KOPT-K1 (cell line): ENCODE measurements around the gene SLC47A1.
"Not testable (repeated sequence)": the region's sequence is repeated elsewhere in the genome, so short reads cannot be mapped to it uniquely, and the experiment has no call there.

Experiments used
- H3K27ac ChIP-seq: fragments of 200-600 bp; sonication (generic); 2 replicates; pipeline ENCODE4 v1.5.1; 2016; ENCODE audit warnings: antibody characterized with exemption, mild to moderate bottlenecking, low read depth, low read length; ENCODE audit not compliant: poor library complexity, severe bottlenecking
- H3K36me3 ChIP-seq: fragments of 200-600 bp; sonication (generic); 2 replicates; pipeline ENCODE4 v1.5.1; 2017; ENCODE audit warnings: antibody characterized with exemption, mild to moderate bottlenecking, low read length, moderate library complexity; ENCODE audit not compliant: insufficient read depth
- H3K9me3 ChIP-seq: fragments of 200-600 bp; sonication (generic); 2 replicates; pipeline ENCODE4 v1.5.1; 2017; ENCODE audit warnings: antibody characterized with exemption, low read length, mild to moderate bottlenecking; ENCODE audit not compliant: insufficient read depth, poor library complexity, severe bottlenecking

The SLC47A1 gene

DNA sequence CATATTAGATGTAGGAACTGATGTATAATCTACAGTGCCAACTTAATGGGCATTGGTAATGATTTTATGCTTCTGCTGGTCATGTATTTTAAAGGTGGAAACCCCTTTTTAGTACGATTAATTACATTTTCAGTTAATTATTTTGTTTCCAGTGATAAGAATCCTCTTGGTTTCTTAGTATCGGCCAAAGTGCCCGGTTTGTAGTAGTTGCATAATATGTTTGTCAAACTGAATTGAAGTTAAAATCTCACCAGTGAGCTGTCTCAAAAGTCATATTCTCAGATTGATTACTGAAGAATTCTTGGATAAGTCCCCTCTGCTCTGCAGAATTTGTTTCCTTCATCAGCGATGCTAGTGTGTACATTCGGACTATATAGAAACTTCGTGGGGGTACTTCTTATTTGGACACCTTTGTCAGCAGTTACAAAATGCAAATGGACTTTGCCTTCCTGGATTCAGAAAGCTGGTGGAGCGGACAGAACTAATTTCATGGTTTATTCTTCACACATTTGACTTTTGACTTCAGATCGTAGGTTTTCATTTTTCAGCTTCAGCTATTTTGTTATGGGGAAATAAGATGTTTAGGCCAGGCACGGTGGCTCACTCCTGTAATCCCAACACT, 28.2 kb downstream of the SLC47A1 start:
- Histone ChIP-seq H3K36me3 (no peaks in the 10 kb centered on the region), H3K27ac (no peak overlapping the region), H3K9me3 (no peaks in the 10 kb centered on the region)

DNA sequence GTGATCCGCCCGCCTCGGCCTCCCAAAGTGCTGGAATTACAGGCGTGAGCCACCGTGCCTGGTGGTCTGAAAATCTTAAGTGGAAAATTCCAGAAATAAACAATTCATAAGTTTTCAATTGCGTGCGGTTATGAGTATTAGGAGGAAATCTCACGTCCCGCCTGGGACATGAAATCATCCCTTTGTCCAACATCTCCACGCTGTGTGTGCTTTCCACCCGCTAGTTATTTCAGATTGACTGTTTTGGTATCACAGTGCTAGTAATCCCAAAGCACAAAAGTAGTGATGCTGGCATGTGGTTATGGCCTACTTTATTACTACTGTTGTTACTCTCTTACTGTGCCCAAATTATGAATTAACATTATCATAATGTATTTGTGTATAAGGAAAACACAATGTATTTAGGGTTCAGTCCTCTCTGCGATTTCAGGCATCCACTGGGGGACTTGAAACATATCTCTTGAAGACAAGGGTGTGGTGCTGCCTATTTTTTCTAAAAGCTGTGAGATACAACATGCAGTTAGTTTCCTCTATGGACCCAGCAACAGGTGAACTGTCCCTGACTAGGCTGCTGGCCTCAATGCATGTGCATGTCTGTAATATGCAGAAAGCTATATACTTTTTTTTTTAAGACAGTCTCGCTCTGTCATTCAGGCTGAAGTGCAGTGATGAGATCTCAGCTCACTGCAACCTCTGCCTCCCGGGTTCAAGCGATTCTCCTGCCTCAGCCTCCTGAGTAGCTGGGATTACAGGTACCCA, 32.3 kb downstream of the SLC47A1 start:
- H3K36me3 ChIP-seq: no peaks in the 10 kb centered on the region
- H3K27ac ChIP-seq: no peak overlapping the region
- H3K9me3 ChIP-seq: no peaks in the 10 kb centered on the region

DNA sequence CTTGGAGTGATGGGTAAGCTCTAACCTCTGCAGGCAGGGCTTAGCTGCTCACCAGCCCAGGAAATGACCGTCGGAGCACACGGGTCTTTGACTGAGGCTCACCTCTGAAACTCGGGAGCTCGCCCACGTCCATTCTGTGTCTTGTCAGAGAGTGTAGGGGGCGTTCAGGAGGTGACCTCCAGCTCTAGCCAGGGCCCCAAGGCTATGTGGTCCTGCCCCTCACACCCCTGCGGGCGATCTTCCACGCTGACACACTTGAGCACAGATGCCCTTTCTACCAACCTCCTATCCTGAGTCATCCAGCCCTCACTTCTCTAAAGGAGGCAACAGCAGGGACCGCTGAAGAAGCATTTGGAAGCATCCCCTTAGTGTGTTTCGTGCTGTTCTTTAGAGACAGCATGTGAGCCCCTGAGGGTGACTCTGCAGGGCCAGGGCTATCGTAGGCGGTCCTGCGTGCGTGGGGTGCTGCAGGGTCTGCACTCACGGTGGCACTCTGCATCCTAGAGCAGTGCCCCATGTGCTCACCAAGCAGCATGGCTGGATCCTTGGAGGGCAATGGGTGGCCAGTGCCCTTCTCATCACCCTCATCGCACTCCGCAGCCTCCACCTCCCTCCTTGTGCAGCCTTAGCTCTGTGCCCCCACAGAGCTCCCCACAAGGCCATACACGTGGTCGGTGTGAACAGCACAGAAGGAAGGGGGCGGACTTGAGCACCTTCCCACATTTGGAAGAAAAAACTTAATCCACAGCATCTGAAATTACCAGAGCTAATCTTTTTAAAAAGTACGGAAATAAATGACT, 33.8 kb downstream of the SLC47A1 start:
- no peaks in the 10 kb centered on the region for H3K36me3 ChIP-seq
- H3K27ac ChIP-seq: no peak overlapping the region
- no peaks in the 10 kb centered on the region for H3K9me3 ChIP-seq

DNA sequence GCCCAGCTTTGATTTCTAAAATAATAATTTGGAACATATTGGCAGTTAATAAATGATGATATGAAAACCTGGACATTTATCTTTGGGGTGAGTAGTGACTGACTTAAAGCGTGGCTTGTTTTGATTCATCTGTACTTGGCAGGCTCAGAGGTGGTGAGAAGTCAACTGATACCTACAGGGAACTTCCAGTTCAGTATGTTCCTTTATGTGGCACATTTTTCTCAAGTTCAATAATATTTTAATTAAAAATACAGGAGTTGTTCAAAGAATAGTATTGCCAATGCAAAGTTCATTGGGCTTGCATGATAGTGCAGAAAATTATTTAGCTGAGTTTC, 34.3 kb downstream of the SLC47A1 start:
- Histone ChIP-seq H3K9me3 (no peaks in the 10 kb centered on the region), H3K36me3 (no peaks in the 10 kb centered on the region), H3K27ac (no peak overlapping the region)

DNA sequence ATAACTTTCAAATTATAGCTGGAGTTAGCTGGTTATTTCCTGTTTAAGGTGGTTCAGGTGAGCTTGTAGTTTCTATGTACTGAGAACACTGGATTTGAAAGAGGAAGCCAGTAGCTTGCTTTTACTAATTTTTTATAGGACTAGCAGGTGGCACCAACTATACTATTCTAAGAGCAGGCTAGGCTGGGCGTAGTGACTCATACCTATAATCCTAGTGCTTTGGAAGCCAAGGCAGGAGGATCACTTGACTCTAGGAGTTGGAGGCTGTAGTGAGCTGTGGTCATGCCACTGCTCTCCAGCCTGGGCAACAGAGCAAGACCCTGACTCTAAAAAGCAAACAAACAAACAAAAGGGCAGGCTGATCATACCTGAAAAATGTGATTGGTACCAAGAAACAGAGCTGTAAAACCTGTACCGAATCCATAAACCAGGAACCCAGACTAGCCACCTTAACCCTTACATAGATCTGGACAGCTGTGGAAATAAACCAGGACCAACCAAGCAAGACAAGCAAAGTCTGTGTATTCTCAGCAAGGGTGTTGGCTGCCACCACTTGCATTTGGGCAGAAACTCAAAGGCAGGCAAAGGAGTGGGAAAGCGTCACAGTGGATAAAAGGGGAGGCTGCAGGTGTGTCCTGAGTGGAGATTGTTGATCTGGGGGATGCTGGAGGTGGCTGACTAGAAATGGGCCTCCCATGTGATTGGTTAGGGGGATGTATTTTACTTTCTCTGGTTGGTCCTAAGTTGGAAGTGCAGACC, 36.3 kb downstream of the SLC47A1 start:
- H3K27ac ChIP-seq: no peak overlapping the region
- no peaks in the 10 kb centered on the region for H3K9me3 ChIP-seq
- no peaks in the 10 kb centered on the region for H3K36me3 ChIP-seq

DNA sequence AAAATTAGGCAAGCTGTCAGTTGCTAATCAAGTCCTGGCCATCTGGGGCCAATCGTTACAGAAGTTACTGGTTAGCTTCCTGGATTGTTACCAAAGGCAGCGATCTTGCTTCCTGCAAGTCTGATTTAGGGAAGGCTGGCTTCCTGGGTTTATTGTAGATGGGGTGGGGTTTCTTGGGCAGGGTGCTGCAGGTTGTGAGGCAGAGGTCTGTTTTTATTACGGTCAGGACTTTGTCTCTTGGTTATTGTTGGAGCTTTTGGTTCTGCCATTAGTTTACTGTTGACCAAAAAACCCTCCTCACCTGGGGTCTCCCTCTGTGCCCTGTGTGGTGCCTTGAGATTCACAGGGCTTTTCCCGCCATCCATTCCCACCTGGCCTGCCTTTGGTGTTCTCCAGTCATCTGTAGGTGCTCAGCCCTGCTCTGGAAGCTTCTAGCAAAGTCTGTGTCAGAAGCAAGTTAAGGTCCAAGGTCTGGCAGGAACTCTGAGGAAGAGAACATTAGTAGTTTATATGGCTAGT, 36.9 kb downstream of the SLC47A1 start:
- no peaks in the 10 kb centered on the region for H3K36me3 ChIP-seq
- no peak overlapping the region for H3K27ac ChIP-seq

DNA sequence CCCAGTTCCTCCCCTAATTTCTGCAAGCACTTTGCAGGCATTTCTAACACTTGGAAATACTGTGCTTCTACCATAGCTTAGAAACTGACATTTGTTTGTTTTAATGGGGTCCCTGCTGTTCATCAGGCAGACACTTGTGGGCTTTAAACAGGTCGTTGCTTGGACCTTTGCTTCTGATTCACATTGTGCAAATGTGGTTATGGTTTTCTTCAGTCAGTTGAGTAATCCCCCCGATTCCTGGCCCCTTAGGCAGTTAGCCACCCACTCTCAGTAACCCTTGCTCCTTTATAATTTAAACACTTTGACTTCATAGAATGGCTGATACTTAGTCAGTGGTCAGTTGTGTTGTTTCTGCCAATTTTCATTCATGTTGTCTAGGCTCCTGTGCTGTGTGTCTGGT, 39.4 kb downstream of the SLC47A1 start:
- Histone ChIP-seq H3K9me3 (no peaks in the 10 kb centered on the region), H3K27ac (no peak overlapping the region), H3K36me3 (no peaks in the 10 kb centered on the region)

More for the DNA sequence above, 36.9 kb downstream of the SLC47A1 start:
- H3K9me3 ChIP-seq: no peaks in the 10 kb centered on the region

DNA sequence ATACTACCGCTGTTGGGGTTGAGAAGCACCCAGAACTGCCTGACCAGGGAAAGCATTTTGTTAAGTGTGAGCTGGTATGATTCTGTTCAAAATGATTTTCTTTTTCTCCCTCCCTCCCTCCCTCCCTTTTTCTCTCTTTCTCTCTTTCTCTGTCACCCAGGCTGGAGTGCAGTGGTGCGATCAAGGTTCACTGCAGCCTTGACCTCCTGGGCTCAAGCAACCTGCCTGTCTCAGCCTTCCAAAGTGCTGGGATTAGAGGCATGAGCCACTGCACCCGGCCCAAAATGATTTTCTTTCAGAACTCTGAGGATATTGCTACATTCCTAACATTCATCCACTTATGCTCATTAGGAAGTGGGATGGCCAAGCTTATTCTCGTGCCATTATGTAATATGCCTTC, 41.3 kb downstream of the SLC47A1 start:
- Histone ChIP-seq H3K9me3 (no peaks in the 10 kb centered on the region), H3K27ac (no peak overlapping the region), H3K36me3 (no peaks in the 10 kb centered on the region)

DNA sequence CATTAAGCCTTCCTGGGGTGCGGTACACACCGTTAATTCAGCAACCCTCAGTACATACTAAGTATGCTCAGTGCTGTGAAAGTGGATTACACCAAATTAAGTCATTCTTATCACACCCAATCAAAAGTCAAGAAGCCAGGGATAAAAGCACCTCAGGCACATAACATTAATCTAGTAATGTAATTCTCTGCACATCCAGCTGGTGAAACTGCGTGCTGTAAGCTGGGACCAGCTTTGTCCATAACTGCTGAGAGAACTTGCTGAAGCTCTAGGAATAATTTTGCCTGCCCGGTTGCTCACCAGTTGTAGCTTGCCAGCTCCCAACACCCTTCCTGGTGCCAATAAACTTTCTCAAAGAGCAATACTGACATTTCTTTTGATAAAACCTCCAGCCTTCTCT, 44.9 kb downstream of the SLC47A1 start:
- Histone ChIP-seq H3K36me3 (no peaks in the 10 kb centered on the region), H3K27ac (no peak overlapping the region), H3K9me3 (no peaks in the 10 kb centered on the region)

DNA sequence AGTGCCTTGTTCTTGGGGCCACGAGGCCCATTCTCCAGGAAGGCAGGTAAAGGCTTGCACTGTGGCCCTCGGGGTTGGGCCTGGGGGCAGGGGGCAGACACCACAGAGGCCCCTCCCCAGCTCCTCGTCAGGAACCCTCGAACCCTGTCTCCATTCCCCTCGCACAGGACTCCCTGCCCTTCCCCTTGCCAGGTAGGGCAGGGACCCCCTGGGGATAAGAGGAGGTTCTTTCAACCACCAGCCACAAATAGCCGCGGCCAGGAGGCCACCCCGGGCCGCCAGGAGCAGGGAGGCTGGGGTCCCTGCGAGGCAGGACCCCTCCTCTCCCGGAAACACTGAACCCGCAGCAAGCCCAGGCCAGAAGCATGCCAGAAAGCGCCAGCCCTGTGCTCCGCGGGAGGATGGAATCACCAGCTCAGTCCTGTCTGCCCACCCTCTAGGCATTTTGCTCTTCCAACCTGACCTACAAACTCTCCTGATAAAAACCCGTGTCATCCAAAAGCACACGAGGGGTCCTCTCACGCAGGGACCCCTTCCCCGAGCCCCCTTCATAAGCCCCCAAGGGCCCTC, 45.6 kb downstream of the SLC47A1 start:
- Histone ChIP-seq H3K9me3 (no peaks in the 10 kb centered on the region), H3K27ac (no peak overlapping the region), H3K36me3 (no peaks in the 10 kb centered on the region)

DNA sequence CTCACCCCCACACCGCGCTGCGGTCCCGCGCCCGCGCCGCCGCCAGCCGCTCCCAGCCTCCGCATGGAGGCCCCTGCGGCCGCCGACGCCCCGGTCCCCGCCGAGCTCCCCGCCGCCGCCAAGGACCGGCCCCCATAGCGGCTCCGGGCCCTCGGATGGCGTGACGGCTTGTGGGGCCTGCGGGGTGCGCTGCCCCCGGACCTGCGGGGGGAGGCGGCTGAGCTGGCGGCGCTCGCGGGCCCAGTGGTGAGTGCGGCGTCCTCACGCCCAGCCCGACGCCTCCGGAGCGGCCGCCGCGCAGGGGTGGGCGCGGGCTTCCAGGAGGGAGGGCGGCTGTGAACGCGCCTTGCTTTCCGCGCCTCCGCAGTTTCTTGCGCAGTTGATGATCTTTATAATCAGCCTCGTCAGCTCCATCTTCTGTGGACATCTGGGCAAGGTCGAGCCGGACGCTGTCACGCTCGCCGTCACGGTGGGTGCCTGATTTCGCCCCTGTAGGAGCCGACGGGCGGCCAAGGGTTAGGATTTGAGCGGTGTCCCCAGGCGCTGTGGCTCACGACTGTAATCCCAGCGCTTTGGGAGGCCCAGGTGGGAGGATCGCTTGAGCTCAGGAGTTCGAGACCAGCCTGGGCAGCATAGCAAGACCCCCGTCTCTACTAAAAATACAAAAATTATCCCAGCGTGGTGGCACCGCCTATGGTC, 46.4 kb downstream of the SLC47A1 start:
- Histone ChIP-seq H3K9me3 (no peaks in the 10 kb centered on the region), H3K36me3 (no peaks in the 10 kb centered on the region), H3K27ac (no peak overlapping the region)

DNA sequence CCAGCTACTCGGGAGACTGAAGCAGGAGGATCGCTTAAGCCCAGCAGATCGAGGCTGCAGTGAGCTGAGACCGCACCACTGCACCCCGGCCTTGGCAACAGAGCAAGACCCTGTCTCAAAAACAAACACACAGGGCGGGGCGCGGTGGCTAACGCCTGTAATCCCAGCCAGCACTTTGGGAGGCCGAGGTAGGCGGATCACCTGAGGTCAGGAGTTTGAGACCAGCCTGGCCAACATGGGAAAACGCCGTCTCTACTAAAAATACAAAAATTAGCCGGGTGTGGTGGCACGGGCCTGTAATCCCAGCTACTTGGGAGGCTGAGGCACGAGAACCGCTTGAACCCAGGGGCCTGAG, 46.9 kb downstream of the SLC47A1 start:
- not testable (repeated sequence) for H3K9me3 ChIP-seq, H3K36me3 ChIP-seq, H3K27ac ChIP-seq

DNA sequence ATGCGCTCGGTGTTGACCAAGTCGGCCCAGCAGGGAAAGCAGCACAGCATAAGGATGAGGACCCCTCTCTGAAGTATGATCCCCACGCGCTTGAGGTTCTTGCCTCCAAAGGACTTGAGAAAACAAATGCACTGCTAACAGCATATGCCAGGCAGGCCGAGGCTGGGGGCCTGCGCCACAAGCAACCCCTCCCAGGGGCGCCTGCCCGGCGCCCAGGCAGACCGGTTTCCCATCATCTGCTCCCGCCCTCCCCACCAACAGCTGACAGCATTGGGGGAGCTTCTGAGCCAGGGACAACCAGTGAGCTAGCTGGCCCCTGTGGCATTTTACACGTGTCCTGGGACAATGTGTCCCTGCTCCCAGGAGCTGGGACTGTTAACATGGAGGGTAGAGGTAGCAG, 48.5 kb downstream of the SLC47A1 start:
- not testable (repeated sequence) for H3K27ac ChIP-seq, H3K9me3 ChIP-seq, H3K36me3 ChIP-seq

DNA sequence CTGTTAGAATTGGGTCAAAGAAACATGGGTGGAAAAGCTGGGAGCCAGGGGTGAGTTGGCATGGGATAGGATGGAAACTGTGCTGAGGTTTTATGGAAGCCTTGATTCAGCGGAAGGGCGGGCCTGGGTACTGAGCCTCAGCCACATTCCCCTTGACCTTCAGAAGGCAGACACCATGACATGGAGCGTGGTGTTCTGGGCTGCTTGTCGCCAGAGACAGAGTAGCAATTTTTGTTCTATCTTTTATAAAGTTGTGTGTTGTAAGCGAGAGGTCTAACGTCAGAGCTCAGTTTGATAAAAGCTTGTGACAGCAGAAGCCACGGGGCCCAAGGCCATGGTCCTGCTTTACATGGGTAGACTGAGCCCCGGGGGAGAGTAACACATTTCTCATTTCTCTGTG, 50.2 kb downstream of the SLC47A1 start:
- no peaks in the 10 kb centered on the region for H3K9me3 ChIP-seq

More for the DNA sequence above, 50.2 kb downstream of the SLC47A1 start:
- no peak overlapping the region for H3K27ac ChIP-seq
- no peaks in the 10 kb centered on the region for H3K36me3 ChIP-seq
